ENCODE results near the gene CHRNA1. TPM values are rescaled to one million over a fixed set of nuclear protein-coding genes. Genes with fewer than 3 reads are reported as not detected.

The CHRNA1 gene
- total RNA-seq, 1 experiment from 2014 or later = not detected

DNA sequence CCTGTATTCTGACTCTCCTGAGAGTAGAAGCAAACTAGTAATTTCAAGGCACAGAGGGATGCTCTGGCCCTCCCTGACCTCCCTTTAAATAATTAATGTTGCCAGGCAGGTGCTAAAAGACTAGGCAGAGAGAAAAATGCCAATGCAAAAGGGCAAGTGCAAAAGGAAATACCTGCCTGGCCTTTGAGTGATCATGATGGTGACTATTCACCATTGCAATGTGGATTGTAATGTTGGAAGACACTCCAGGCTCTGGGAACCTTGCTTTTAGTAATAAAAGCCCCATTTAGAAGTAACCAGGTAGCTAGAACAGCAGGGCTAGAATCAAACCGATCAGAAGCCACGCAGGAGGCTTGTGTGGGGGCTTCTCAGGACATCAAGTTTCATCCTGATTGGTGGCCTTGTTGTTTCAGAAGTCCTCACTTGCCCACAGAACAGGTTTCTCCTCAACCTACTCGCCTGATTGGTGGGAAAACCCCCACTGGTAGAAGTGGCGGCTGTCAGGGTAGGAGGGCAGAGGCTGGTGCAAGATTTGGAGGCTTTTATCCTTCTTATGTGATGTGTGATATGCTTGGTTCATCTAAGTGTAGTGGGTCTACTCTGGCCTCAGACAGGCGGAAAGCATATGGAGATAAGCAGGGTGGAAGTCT, 16.0 kb upstream of the CHRNA1 start:
- Histone ChIP-seq H3K4me1 (ENCODE audit: control insufficient read depth in 1 of 2, insufficient read depth in 2 of 2, low read length in 2 of 2) (peaks cover 0 to 7% of the 10 kb centered on the region in 2 experiments; a peak in 1 of 4 replicates), H4K20me1 (ENCODE audit: insufficient read depth) (no peaks in the 10 kb centered on the region), H3K4me3 (replicated peaks in 1 of 2; ENCODE audit: low read depth in 1 of 2, low read length in 2 of 2) (no peak overlapping the region), H3K9me2 (ENCODE audit: insufficient read depth) (no peaks in the 10 kb centered on the region), H3K27ac (ENCODE audit: low read depth, low read length) (no peak overlapping the region), H3K36me3 (ENCODE audit: control insufficient read depth in 1 of 2, insufficient read depth in 2 of 2, low read length in 2 of 2) (no peaks in the 10 kb centered on the region), H3K9ac (ENCODE audit: low read length) (no peak overlapping the region), H3K4me2 (ENCODE audit: low read length) (no peak overlapping the region), H3K9me3 (ENCODE audit: control insufficient read depth in 1 of 2, insufficient read depth in 1 of 2, low read depth in 1 of 2, low read length in 2 of 2) (no peaks in the 10 kb centered on the region), H3K79me2 (ENCODE audit: insufficient read depth, low read length) (no peaks in the 10 kb centered on the region), H3K27me3 (ENCODE audit: insufficient read depth, low read length) (no peaks in the 10 kb centered on the region), H2AFZ (ENCODE audit: low read depth, low read length, poor library complexity, severe bottlenecking) (no peak overlapping the region)
- BruUV-seq (replicated peaks) = no TSS peak
- ChIA-PET POLR2A (no interaction called here), RAD21 (ENCODE audit: low non-redundant PET in 1 of 2, low total read pairs in 2 of 2, uncharacterized antibody in 2 of 2, unreplicated experiment in 2 of 2) (no interaction called here), CTCF (interaction anchor here (1.3 to 1.9 kb wide), 2 partner anchors 8 to 9 kb away, joined by 3 to 9 read pairs; no protein-coding TSS in a partner anchor)
- TF ChIP-seq POLR2A (IDR thresholded peaks at IDR 0.05; ENCODE audit: borderline replicate concordance, extremely low read depth, insufficient read depth, insufficient read length) (no peak), TCF7L2 (IDR thresholded peaks at IDR 0.05; ENCODE audit: borderline replicate concordance, extremely low read depth, insufficient read depth, insufficient read length) (no peak), ZFX (IDR thresholded peaks at IDR 0.05) (no peak), ZNF274 (IDR thresholded peaks at IDR 0.05; ENCODE audit: low read depth, low read length) (no peak), ELF1 (IDR thresholded peaks at IDR 0.05; ENCODE audit: borderline replicate concordance, low read depth) (no peak), CEBPB (IDR thresholded peaks at IDR 0.05; ENCODE audit: low read depth) (no peak), SRF (IDR thresholded peaks at IDR 0.05; ENCODE audit: low read depth) (no peak), SP1 (IDR thresholded peaks at IDR 0.05; ENCODE audit: low read depth) (no peak)
- TF ChIP-seq, protein P1, sequence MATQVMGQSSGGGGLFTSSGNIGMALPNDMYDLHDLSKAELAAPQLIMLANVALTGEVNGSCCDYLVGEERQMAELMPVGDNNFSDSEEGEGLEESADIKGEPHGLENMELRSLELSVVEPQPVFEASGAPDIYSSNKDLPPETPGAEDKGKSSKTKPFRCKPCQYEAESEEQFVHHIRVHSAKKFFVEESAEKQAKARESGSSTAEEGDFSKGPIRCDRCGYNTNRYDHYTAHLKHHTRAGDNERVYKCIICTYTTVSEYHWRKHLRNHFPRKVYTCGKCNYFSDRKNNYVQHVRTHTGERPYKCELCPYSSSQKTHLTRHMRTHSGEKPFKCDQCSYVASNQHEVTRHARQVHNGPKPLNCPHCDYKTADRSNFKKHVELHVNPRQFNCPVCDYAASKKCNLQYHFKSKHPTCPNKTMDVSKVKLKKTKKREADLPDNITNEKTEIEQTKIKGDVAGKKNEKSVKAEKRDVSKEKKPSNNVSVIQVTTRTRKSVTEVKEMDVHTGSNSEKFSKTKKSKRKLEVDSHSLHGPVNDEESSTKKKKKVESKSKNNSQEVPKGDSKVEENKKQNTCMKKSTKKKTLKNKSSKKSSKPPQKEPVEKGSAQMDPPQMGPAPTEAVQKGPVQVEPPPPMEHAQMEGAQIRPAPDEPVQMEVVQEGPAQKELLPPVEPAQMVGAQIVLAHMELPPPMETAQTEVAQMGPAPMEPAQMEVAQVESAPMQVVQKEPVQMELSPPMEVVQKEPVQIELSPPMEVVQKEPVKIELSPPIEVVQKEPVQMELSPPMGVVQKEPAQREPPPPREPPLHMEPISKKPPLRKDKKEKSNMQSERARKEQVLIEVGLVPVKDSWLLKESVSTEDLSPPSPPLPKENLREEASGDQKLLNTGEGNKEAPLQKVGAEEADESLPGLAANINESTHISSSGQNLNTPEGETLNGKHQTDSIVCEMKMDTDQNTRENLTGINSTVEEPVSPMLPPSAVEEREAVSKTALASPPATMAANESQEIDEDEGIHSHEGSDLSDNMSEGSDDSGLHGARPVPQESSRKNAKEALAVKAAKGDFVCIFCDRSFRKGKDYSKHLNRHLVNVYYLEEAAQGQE (IDR thresholded peaks at IDR 0.05; ENCODE audit: low read depth) = no peak
- DNase-seq (ENCODE audit: low read depth, low spot score) (no peak), ATAC-seq (no peak)
- intact Hi-C loops (cut with micrococcal nuclease) = no loop called here
